ENCODE data around the gene TMEM271. TPM values are rescaled to one million over a fixed set of nuclear protein-coding genes. Genes with fewer than 3 reads are reported as not detected.

The TMEM271 gene
- total and polyA plus RNA-seq, 2 donors (not counting 3 experiments of a cell fraction or from before 2014, with no cell fraction given): not detected

GRCh38 chr4:587671-588350 lies 11.7 kb upstream of the TMEM271 start:
- FAIRE-seq: no peak

More at GRCh38 chr4:587671-588350, 11.7 kb upstream of the TMEM271 start:
- no peak overlapping the region for H3K4me3 ChIP-seq (replicated peaks in 1 of 3; ENCODE audit: insufficient read depth in 1 of 3, low read depth in 1 of 3, low read length in 3 of 3)
- no peak overlapping the region for H3K27ac ChIP-seq (ENCODE audit: insufficient read depth, low read depth, low read length)
- no peaks in the 10 kb centered on the region for H3K36me3 ChIP-seq (ENCODE audit: control insufficient read depth in 2 of 2, extremely low read depth in 1 of 2, insufficient read depth in 2 of 2, low read length in 2 of 2)
- no peak for TF ChIP-seq POLR2AphosphoS5 (IDR thresholded peaks at IDR 0.05; ENCODE audit: insufficient read depth, low read depth, low read length)
- TF ChIP-seq JUN (IDR thresholded peaks at IDR 0.05; ENCODE audit: borderline replicate concordance, insufficient read depth, insufficient read length, low read depth): no peak
- TF ChIP-seq EZH2 (IDR thresholded peaks at IDR 0.05; ENCODE audit: borderline replicate concordance, low read depth, low read length, severe bottlenecking): no peak
- TF ChIP-seq POLR2A (IDR thresholded peaks at IDR 0.05; ENCODE audit: low read depth, low read length): no peak
- TF ChIP-seq GATA2 (IDR thresholded peaks at IDR 0.05; ENCODE audit: insufficient read depth, insufficient read length, low read depth, low read length): no peak
- TF ChIP-seq CTCF (IDR thresholded peaks at IDR 0.05; ENCODE audit: extremely low read depth in 1 of 2, insufficient read depth in 1 of 2, low read depth in 1 of 2, low read length in 2 of 2): no peak
- no TSS peak for BruUV-seq (replicated peaks)
- H3K27me3 ChIP-seq (ENCODE audit: control insufficient read depth in 2 of 2, insufficient read depth in 2 of 2, low read length in 2 of 2): no peaks in the 10 kb centered on the region
- H2AFZ ChIP-seq (ENCODE audit: low read depth, low read length): no peak overlapping the region
- DNase-seq (ENCODE audit: low read depth, low spot score): no peak
- no peaks in the 10 kb centered on the region for H3K4me1 ChIP-seq (ENCODE audit: control insufficient read depth, extremely low read depth, insufficient read depth, low read length)
- ChIA-PET POLR2A (no interaction called here), CTCF (no interaction called here)
- H3K9ac ChIP-seq (replicated peaks; ENCODE audit: extremely low read depth, insufficient read depth, low read length): no peak overlapping the region
- H3K9me1 ChIP-seq (replicated peaks; ENCODE audit: control insufficient read depth, extremely low read depth, insufficient read depth, low read length): no peaks in the 10 kb centered on the region
- dilution Hi-C loops (cut with MboI; ENCODE audit: extremely low pct_ligation_motif_present, low sequenced_read_pairs) (no loop called here), intact Hi-C loops (cut with micrococcal nuclease) (no loop called here)
- H3K79me2 ChIP-seq (ENCODE audit: control insufficient read depth, insufficient read depth, low read length): no peaks in the 10 kb centered on the region
- H4K20me1 ChIP-seq (replicated peaks; ENCODE audit: control insufficient read depth, extremely low read depth, insufficient read depth, low read length): no peaks in the 10 kb centered on the region
- no peak overlapping the region for H3K4me2 ChIP-seq (ENCODE audit: insufficient read depth, low read length)
- H3K9me3 ChIP-seq (replicated peaks; ENCODE audit: control insufficient read depth, insufficient read depth, low read length): no peaks in the 10 kb centered on the region

Measured in endothelial cell of umbilical vein (primary cell).